PC-9 (cell line): ENCODE data around the gene PIGX.

Source experiments
- EZH2 ChIP-seq: fragments of 200-600 bp; sonication (generic); IDR thresholded peaks from 2 replicates; pipeline ENCODE4 v1.8.0; 2017; ENCODE audit warnings: antibody characterized with exemption, low read depth
- TF ChIP-seq, protein P1 (sequence below): fragments of 200-600 bp; sonication (generic); conservative IDR thresholded peaks from 2 replicates; pipeline ENCODE4 v1.6.1; 2017; ENCODE audit warnings: mixed run types, antibody characterized with exemption, mild to moderate bottlenecking, moderate library complexity

DNA sequence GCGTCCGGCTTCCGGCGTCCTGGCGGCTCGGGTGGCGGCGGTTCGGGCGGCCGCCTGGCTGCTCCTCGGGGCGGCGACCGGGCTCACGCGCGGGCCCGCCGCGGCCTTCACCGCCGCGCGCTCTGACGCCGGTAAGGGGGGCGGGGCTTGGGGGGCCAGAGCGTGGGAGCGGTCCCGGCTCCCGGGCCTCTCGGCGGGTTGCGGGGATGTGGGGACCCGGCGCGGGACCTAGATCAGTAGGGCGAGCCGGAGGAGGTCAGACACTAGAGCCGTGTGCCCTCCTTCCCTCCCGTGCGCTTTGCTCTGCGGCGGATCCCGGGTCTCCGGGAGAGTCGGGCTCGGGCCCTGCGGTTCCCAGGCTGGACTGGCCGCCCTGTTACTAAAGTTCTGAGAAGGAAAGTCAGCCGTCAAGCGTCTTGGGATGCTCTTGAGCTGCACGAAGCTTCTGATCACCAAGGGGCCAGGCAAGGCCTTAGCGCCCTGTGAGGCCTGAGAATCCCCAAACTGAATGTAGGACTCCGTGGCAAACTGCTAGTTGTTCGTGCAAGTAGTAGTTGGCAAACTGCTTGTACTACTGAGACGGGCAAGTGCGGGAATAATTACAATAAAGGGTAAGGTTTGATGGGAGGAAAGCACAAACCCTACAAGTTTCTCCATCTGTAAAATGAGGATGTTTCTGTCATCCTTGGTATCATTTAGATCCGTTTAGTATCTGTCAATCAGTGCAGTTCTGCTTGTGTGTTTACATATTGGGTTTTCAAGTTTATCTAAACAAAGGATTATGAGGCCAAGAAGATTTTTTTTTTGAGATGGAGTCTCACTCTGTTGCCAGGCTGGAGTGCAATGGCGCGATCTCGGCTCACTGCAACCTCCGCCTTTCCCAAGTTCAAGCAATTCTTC, 587 bp downstream of the PIGX start:
- TF ChIP-seq, protein P1, sequence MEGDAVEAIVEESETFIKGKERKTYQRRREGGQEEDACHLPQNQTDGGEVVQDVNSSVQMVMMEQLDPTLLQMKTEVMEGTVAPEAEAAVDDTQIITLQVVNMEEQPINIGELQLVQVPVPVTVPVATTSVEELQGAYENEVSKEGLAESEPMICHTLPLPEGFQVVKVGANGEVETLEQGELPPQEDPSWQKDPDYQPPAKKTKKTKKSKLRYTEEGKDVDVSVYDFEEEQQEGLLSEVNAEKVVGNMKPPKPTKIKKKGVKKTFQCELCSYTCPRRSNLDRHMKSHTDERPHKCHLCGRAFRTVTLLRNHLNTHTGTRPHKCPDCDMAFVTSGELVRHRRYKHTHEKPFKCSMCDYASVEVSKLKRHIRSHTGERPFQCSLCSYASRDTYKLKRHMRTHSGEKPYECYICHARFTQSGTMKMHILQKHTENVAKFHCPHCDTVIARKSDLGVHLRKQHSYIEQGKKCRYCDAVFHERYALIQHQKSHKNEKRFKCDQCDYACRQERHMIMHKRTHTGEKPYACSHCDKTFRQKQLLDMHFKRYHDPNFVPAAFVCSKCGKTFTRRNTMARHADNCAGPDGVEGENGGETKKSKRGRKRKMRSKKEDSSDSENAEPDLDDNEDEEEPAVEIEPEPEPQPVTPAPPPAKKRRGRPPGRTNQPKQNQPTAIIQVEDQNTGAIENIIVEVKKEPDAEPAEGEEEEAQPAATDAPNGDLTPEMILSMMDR, result no peak
- TF ChIP-seq EZH2, result no peak
